Measurements from ENCODE around the gene ISG20L2. TPM values are rescaled to one million over a fixed set of nuclear protein-coding genes. Genes with fewer than 3 reads are reported as not detected.

ISG20L2 gene
- total RNA-seq, 2 donors from 2014 or later, result 24.2 to 28.3 TPM

DNA sequence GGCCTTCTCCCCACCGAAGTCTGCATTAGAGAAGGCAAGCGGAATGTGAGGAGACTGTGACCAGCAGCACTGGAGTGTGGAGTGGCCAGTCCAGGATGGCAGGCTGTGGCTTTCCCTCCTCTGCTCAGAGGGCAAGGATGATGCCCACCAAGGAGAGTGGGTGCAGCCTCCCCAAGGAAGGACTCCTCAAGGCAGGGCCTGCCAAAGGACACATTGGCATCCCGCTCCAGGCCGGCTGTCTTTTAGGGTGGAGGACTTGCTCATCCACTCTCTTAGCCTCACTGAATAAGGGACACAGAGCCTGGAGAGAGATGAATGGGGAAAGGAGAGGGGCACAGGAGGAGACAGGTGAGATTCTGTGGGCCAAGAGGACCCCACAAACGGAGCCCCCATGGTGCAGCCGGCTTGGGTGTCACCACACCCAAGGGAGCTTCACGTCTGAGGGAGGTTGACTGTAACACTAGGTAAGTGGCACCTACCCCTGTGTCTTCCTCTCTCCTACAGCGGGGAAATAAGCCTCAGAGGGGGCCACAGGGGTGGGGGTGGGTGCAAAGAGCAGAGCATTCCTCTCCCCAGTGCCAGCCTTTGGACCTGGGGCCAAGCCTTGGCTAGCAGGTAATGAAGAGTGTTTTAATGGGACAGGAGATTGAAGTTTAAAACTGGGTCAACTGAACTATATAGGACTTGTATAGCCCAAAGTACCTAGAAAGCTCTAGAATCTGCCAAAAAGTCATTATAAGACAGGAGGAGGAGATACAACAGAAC lies 47.2 kb downstream of the ISG20L2 start:
- ATAC-seq (no peak), DNase-seq (no peak)
- intact Hi-C loops (cut with DNase I, micrococcal nuclease), result no loop called here

DNA sequence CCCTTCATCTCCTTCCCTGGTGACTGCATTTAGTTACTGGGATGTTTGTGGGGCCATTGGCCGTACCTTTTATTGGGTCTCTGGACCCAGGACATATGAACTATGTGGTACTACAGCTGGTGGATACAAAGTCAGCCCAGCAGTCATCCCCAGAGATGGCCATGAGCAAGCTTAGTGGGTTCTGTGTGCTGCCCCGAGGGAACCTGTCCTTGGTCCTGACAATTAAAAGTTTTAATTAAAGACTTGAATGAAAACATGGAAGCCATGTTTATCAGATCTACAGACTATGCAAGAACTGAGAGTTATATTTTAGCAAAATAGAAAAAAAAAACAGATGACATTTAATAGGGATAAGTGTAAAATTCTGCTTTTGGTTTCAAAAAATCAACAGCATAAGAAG lies 48.5 kb downstream of the ISG20L2 start:
- ATAC-seq, result no peak
- intact Hi-C loops (cut with DNase I, micrococcal nuclease), result no loop called here
- no peak for DNase-seq

DNA sequence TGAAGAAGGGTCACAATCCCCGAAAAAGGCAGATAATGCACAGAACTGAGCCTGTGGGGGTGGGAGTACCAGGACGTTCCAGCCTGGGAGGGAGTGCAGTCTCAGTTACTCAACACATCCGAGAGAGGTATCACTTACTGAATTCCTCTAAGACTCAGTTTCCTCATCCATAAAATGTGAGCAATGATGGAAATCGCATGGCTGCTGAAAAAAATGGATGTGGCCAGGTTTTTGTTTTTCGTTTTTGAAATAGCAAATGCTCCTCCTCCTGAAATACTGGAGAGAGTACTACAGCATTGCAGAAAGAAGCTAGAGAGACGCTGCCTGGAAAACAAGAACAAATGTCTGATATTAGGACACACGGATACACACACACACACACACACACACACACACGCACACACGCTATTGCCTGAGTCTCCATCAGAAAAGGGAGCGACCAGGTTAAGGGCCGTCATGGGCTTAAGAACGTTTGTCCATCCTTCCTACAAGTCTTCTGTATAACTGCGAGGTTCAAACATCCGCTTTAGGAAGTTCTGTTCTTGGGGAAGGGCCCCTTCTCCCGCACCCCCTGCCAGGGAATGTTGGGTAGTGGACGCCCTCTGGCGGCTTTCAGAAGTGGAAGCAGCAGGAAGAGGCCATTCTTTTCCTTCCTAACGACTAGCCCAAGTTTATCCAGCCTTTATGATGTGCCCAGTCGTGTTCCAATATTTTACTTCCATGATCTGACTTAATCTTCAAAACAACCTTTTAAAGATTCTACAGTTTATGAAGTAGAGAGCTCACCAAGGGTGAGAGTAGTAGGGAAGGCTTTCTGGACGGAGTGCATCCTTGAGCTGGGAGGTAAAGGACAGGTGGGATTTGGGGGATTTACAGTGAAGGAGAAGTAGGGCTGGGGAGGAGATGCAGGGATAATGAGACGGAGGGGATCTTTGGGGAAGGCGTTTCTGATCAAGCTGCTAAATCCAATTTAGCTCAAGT lies 50.7 kb downstream of the ISG20L2 start:
- intact Hi-C loops (cut with DNase I, micrococcal nuclease), result no loop called here
- ATAC-seq (peak; percentile 77), DNase-seq (peak; percentile 61 to 63)

DNA sequence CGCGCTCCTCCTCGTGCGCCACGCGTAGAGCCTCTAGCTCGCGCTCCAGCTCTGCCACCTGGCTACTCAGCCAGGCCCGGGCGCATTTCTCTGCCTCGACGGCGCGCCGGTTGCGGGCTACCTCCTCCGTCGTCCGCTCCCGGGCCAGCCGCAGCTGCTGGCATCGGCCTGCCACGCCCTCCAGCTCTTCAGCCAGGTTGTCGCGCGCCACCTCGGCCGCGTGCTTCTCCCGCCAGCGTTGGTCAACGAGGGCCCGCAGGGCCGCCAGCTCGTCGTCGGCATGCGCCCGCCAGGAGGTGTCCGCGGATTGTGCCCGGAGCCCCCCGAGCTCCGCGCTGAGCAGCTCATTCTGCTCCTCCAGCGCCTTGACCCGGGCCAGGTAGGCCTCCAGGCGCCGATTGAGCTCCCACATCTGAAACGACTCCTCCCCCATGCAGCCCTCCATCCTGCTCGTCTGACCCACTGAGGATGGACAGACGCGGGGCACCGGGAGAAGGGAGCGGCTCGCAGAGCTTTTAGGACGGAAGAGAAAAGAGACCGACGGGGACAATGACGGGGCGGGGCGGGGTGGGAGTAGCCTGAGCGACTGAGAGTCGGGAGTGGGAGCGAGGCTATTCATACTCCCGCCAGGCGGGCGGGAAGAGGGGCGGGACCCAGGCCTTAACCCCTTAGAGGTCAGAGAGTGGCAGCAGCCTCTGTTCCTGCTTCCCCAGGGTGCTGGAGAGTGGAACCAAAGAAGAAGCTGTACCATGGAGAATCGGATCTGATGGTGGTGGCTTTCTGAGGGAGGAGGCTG lies 51.5 kb downstream of the ISG20L2 start, which contains the start of gene NES:
Gene NES (minus strand): TSS at position 588 of the 796 bp plus-strand sequence. CDS start 143 bp downstream, at position 445.
- ATAC-seq (peak; percentile 65), DNase-seq (peak in 1 of 2 donors; percentile 47)
- intact Hi-C loops (cut with DNase I, micrococcal nuclease), result no loop called here

DNA sequence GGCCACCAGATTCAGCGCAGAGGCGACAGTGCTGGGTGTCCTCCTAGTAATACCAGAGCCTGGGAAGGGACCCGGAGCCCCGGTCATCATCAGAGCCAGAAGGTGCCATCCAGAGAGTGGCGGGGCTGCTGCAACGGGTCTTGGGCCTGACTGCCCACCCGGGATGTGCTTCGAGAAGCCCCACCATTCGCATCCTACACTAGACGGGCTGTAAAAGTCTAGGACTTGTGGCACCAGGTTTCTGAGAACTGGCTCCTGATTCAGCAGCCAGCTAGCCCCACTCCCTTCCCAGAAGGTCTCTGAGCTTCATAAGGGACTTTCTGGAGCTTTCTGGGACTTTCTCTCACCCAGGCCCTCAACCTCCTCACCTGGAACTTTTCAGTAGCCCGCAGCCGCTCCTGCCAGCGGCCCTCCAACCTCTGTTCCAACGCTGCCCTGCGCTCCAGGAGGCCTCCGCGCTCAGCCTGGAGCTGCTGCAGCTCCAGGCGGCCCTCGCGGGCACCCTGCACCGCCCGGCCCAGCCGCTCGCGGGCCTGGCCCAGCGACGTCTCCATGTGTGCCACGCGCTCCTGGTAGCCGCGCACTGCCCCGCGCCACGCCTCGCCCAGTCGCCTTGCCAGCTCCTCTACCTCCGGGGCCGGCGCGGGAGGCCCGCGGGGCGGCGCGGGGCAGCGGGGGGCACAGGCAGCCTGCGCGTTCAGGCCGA lies 52.3 kb downstream of the ISG20L2 start:
- no peak for ATAC-seq
- intact Hi-C loops (cut with DNase I, micrococcal nuclease), result no loop called here

DNA sequence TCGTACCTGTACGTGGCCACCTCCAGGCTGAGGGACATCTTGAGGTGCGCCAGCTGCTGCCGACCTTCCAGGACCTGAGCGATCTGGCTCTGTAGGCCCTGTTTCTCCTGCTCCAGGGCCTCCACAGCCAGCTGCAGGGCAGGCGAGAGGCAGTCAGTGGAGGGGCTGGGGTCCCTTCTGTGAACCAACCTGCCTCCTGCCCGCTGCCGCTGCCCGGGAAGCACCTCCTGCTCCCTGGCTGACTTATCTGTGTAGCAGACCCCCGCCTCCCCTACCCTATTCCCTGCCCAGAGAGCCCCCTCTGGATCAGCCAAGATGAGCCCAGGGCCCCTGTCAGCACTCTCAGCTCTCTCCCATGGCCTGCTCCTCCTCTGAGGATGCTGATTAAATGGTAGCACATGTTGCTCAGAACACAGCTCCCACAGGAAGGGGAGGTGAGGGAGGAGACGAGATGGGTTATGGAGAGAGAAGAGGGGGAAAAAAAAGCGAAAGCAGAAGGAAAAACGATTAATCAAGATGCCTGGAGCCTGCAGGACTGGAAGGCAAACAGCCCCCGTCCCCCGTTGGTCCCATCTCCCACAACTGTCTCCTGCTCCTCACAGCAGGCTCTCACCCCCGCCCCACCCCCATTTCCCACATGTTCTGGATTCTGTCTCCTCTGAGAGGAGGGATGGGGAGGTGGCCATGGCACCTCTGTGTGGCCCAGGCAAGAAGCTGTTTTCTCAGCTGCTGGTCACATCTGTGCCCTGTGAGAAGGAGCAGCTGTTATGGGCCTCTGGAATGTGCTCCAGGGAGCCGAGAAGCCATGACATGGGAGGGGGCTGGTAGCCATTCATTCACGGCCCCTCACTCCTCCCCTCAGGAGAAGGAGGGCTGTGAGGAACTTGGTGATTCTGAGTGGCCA lies 53.1 kb downstream of the ISG20L2 start:
- intact Hi-C loops (cut with DNase I, micrococcal nuclease), result no loop called here
- DNase-seq (no peak), ATAC-seq (no peak)

More for the DNA sequence above, 52.3 kb downstream of the ISG20L2 start:
- DNase-seq, result no peak

DNA sequence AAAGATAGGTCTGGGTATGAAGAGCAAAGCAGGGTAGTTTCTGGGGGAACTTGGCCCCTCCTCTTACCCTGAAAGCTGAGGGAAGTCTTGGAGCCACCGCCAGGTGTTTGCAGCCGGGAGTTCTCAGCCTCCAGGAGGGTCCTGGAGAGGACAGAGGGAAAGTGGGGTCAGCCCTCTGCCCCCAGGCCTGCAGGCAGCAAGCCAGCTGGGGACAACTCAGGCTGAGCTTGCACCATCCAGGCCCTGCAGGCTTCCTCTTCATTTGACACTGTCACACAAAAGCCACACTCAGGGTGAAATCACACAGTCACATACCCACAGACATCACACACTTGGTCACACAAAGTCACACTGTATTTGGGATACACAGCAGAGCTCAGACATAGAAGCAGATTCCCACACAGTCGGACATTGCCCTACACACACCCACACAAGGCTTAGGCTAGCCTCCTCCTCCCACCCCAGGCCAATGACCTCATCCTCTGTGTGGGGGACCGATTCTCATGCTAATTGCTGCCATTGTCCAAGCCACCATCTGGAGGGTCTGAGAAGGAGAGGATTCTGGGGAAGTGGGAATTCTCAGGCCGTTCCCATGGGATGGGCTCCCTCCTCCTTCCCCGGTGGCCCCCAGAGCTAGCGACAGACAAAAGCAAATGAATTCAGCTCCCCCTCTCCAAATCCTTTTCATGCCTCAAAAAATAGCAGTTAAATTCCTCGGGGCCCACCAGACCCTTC lies 55.0 kb downstream of the ISG20L2 start:
- intact Hi-C loops (cut with DNase I, micrococcal nuclease), result no loop called here
- no peak for ATAC-seq

More for the DNA sequence above, 55.0 kb downstream of the ISG20L2 start:
- DNase-seq, result no peak

Other genes with a start within 250 kb of the ISG20L2 start
- gene MEF2D, start 228.0 kb downstream of the ISG20L2 start, total RNA-seq, result 10 to 100 TPM; 45.9 to 66.4 TPM
- 10 to 100 TPM in 1 of 2 donors, 1 to 10 TPM in 1; 2.8 to 10.5 TPM for gene IQGAP3, start 156.2 kb downstream of the ISG20L2 start, total RNA-seq
- under 1 TPM in 1 of 2 donors, not detected in 1; 0.28 TPM for gene TTC24, start 149.0 kb downstream of the ISG20L2 start, total RNA-seq
- 10 to 100 TPM; 78.0 to 87.7 TPM for gene NAXE, start 137.0 kb downstream of the ISG20L2 start, total RNA-seq
- gene GPATCH4, start 127.3 kb downstream of the ISG20L2 start, total RNA-seq, result 10 to 100 TPM; 13.8 to 20.1 TPM
- gene HAPLN2, start 109.4 kb downstream of the ISG20L2 start, total RNA-seq, result not detected
- gene BCAN, start 86.6 kb downstream of the ISG20L2 start, total RNA-seq, result not detected
- gene NES, start 51.4 kb downstream of the ISG20L2 start, total RNA-seq, result 1 to 10 TPM; 3.6 to 6.8 TPM
- under 1 TPM; 0.73 to 0.98 TPM for gene CRABP2, start 23.2 kb downstream of the ISG20L2 start, total RNA-seq
- gene METTL25B, start 297 bp downstream of the ISG20L2 start, total RNA-seq, result 10 to 100 TPM; 40.6 to 47.9 TPM
- gene MRPL24, start 12.3 kb upstream of the ISG20L2 start, total RNA-seq, result 10 to 100 TPM; 37.7 to 60.2 TPM
- gene HDGF, start 22.9 kb upstream of the ISG20L2 start, total RNA-seq, result 100 to 1,000 TPM; 198 to 243 TPM
- 10 to 100 TPM; 51.2 to 59.6 TPM for gene PRCC, start 38.8 kb upstream of the ISG20L2 start, total RNA-seq
- gene SH2D2A, start 88.1 kb upstream of the ISG20L2 start, total RNA-seq, result 1 to 10 TPM; 1.4 to 2.4 TPM
- gene INSRR, start 130.4 kb upstream of the ISG20L2 start, total RNA-seq, result not detected
- under 1 TPM in 1 of 2 donors, not detected in 1; 0.95 TPM for gene NTRK1, start 132.1 kb upstream of the ISG20L2 start, total RNA-seq
- gene PEAR1, start 165.0 kb upstream of the ISG20L2 start, total RNA-seq, result 1 to 10 TPM; 2.0 to 2.9 TPM
- gene LRRC71, start 191.9 kb upstream of the ISG20L2 start, total RNA-seq, result not detected

Measured in left colon (tissue), 2 donors.